ENCODE data around the gene ACBD6.

DNA sequence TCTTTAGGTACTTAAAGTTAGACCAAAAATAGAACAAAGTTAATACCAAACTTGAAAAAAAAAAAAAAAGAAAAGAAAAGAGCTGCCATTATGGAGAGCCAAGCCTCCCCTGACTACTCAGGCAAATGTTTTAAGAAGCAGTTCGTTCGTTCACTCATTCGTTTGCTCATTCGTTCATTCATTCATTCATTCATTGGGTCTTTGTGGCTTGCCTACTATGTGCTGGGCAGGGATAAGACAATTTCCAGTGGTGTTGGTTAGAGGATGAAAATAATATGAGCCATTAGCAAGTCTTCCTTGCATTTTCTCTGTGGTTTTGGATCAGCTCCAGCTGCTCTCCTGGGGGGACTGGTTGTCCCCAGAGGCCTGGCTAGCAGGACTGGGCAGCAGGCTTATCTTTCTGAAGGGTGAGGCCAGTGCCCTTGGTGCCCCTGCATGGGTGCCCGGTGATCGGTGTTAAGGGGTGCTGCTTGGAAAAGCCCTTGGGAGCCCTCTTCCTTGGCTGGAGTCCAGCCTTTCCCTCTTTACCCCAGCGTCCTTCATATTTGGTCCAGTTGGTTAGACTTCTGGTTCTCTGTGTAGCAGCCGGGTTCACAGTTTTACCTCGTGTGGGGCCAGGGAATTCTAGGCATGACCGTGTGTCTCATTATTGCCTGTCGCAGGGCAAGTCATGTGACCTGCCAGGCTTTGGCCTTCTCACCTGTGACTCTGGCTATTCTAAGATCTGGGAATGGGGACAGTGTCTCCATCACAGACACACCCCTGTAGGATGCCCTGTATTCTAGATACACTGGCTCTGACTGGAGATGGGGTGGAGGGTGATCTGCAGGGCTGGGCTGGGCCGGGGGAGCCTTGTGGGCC, 239.5 kb downstream of the ACBD6 start:
- TF ChIP-seq, protein P1, sequence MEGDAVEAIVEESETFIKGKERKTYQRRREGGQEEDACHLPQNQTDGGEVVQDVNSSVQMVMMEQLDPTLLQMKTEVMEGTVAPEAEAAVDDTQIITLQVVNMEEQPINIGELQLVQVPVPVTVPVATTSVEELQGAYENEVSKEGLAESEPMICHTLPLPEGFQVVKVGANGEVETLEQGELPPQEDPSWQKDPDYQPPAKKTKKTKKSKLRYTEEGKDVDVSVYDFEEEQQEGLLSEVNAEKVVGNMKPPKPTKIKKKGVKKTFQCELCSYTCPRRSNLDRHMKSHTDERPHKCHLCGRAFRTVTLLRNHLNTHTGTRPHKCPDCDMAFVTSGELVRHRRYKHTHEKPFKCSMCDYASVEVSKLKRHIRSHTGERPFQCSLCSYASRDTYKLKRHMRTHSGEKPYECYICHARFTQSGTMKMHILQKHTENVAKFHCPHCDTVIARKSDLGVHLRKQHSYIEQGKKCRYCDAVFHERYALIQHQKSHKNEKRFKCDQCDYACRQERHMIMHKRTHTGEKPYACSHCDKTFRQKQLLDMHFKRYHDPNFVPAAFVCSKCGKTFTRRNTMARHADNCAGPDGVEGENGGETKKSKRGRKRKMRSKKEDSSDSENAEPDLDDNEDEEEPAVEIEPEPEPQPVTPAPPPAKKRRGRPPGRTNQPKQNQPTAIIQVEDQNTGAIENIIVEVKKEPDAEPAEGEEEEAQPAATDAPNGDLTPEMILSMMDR (IDR thresholded peaks at IDR 0.05), result no peak
- TF ChIP-seq POLR2A (IDR thresholded peaks at IDR 0.05) (no peak), POLR2AphosphoS5 (IDR thresholded peaks at IDR 0.05) (no peak)

All from breast epithelium (tissue), 3 donors.